ENCODE results near the gene ABO. TPM values are rescaled to one million over a fixed set of nuclear protein-coding genes. Genes with fewer than 3 reads are reported as not detected.
"Not testable (repeated sequence)": the region's sequence is repeated elsewhere in the genome, so short reads cannot be mapped to it uniquely, and the experiment has no call there.

ABO gene
- total and polyA plus RNA-seq, 7 donors: 0.03 to 0.86 (median 0.51) TPM

- Histone ChIP-seq H3K27me3 (ENCODE audit: insufficient read depth in 3 of 3, low read length in 2 of 3) (no peaks in the 10 kb centered on the region), H3K9me3 (no peaks in the 10 kb centered on the region), H3K4me3 (no peak overlapping the region), H3K4me1 (no peaks in the 10 kb centered on the region), H3K36me3 (ENCODE audit: insufficient read depth in 1 of 2, low read depth in 1 of 2) (no peaks in the 10 kb centered on the region), H3K27ac (no peak overlapping the region)
- ATAC-seq (no peak), DNase-seq (no peak)
- 69 to 77% (median 75%) methylated on average over 13 of the region's 13 CpGs for WGBS, 3 donors
- intact Hi-C loops (cut with DNase I): no loop called here
- no peak for TF ChIP-seq CTCF (IDR thresholded peaks at IDR 0.05)
Observed at GRCh38 chr9:133321411-133321935, 46.5 kb upstream of the ABO start.

DNA sequence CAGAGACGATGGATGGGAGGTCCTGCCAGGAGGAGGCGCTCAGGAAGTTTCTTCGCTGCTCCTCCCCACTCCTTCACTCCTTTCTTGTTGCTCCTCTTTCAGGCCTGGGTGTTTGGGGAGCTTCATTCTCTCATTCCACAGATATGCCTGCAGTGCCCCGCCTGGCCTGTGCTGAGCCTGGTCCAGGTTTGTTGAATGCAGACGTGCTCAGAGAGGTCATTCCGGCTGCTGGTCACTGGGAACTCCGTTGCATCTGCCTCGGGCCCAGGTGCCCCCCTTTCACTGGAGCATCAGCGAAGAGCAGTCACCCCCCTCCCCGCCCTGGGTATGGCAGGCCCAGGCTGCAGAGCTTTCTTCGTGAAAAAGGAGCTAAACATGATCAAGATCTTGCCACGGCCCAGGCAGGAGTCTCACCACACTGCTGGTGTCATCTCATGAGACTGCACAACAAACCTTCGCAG is 45.5 kb upstream of the ABO start:
- DNase-seq (no peak), ATAC-seq (no peak)
- no peaks in the 10 kb centered on the region for H3K4me1 ChIP-seq
- WGBS, 3 donors: 69 to 77% (median 76%) methylated on average over 13 of the region's 13 CpGs
- H3K36me3 ChIP-seq (ENCODE audit: insufficient read depth in 1 of 2, low read depth in 1 of 2): no peaks in the 10 kb centered on the region
- no peak for TF ChIP-seq CTCF (IDR thresholded peaks at IDR 0.05)
- intact Hi-C loops (cut with DNase I): no loop called here
- no peaks in the 10 kb centered on the region for H3K9me3 ChIP-seq
- no peak overlapping the region for H3K4me3 ChIP-seq
- H3K27me3 ChIP-seq (ENCODE audit: insufficient read depth in 3 of 3, low read length in 2 of 3): no peaks in the 10 kb centered on the region
- no peak overlapping the region for H3K27ac ChIP-seq

DNA sequence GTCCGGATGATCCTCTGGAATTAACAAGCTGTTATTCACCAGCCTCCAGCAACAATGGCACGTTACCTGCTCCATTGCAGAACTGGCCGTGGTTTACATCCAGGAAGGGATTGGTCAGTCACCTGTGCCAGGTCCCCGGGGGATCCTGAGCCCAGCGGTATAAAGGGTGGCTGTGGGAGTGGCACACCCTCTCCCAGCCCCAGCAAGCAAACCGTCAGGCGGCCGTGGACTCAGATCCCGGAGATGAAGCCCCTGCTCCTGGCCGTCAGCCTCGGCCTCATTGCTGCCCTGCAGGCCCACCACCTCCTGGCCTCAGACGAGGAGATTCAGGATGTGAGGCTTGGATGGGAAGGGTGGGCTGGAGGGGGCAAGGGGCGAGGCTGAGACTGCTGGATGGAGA is 42.5 kb upstream of the ABO start:
- H3K4me3 ChIP-seq; ATAC-seq; H3K27me3 ChIP-seq (ENCODE audit: insufficient read depth in 3 of 3, low read length in 2 of 3); H3K4me1 ChIP-seq; H3K27ac ChIP-seq; H3K9me3 ChIP-seq; DNase-seq; intact Hi-C loops (cut with DNase I); H3K36me3 ChIP-seq (ENCODE audit: insufficient read depth in 1 of 2, low read depth in 1 of 2): not testable (repeated sequence)
- WGBS, 3 donors: 68 to 74% (median 72%) methylated on average over 12 to 13 of the region's 13 CpGs

GRCh38 chr9:133315997-133316396 is 41.0 kb upstream of the ABO start:
- H3K27me3 ChIP-seq (ENCODE audit: insufficient read depth in 3 of 3, low read length in 2 of 3): no peaks in the 10 kb centered on the region
- no peak for TF ChIP-seq CTCF (IDR thresholded peaks at IDR 0.05)
- 76 to 78% (median 77%) methylated on average over 2 of the region's 2 CpGs for WGBS, 3 donors
- no peaks in the 10 kb centered on the region for H3K36me3 ChIP-seq (ENCODE audit: insufficient read depth in 1 of 2, low read depth in 1 of 2)
- ATAC-seq (no peak), DNase-seq (no peak)
- no peaks in the 10 kb centered on the region for H3K4me1 ChIP-seq
- H3K27ac ChIP-seq: no peak overlapping the region
- no peaks in the 10 kb centered on the region for H3K9me3 ChIP-seq
- intact Hi-C loops (cut with DNase I): no loop called here
- no peak overlapping the region for H3K4me3 ChIP-seq

DNA sequence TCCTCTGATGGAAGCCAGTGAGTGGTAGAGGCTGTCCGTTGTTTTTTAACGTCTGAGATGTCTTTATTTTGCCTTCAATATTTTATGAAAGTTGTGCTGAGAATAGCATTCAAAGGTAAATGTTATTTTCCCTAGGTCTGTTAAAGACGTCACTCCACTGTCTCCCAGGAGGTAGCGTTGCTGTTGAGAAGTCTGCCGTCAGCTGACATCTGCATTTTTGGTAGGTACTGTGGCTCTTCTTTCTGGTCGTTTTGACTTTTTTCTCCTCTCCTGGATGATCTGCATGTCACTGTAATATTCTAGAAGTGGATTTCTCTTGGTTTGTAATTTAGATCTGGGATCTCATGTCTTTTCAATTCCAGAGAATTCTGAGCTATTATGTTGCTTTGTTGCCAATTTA is 34.6 kb upstream of the ABO start:
- H3K9me3 ChIP-seq: no peaks in the 10 kb centered on the region
- DNase-seq (no peak), ATAC-seq (no peak)
- 78 to 85% (median 81%) methylated on average over 6 of the region's 6 CpGs for WGBS, 3 donors
- H3K36me3 ChIP-seq (ENCODE audit: insufficient read depth in 1 of 2, low read depth in 1 of 2): no peaks in the 10 kb centered on the region
- intact Hi-C loops (cut with DNase I): no loop called here
- H3K27me3 ChIP-seq (ENCODE audit: insufficient read depth in 3 of 3, low read length in 2 of 3): peaks cover 0 to 25% (median 0%) of the 10 kb centered on the region in 3 donors
- no peaks in the 10 kb centered on the region for H3K4me1 ChIP-seq
- H3K4me3 ChIP-seq: no peak overlapping the region
- TF ChIP-seq CTCF (IDR thresholded peaks at IDR 0.05): no peak
- no peak overlapping the region for H3K27ac ChIP-seq
